Caco-2 (cell line): Measurements from ENCODE around the gene DCUN1D1. TPM values are rescaled to one million over a fixed set of nuclear protein-coding genes. Genes with fewer than 3 reads are reported as not detected.

ENCODE experiments used
- BruUV-seq: library from RNA; stranded (reverse); fragments of 400-500 nt; replicated peaks from 2 replicates; lab custom pipeline; 2021; lab: Mats Ljungman, UMichigan
- CTCF ChIA-PET: fragments of 300-600 bp; sonication (Branson Sonifier 250); formaldehyde crosslinking; loops from one replicate; lab custom pipeline; 2022; ENCODE audit warnings: antibody characterized with exemption; lab: Charles Lee
- POLR2A ChIA-PET: fragments of 300-600 bp; sonication (Branson Sonifier 250); formaldehyde crosslinking; loops from one replicate; lab custom pipeline; 2022; ENCODE audit warnings: antibody characterized with exemption; lab: Charles Lee
- DNase-seq, 2 experiments: peaks; one replicate each; pipeline versions ENCODE4 v3.0.0 to v3.0.0-alpha.2; 2020 to 2022
- H3K27me3 ChIP-seq: replicated peaks from 2 replicates; pipeline ENCODE4 v1.6.0; 2011; ENCODE audit warnings: low read length; ENCODE audit not compliant: control insufficient read depth, insufficient read depth
- H3K36me3 ChIP-seq: 2 replicates; pipeline ENCODE4 v1.5.1; 2011; ENCODE audit warnings: low read length; ENCODE audit not compliant: control insufficient read depth, insufficient read depth
- H3K4me1 ChIP-seq: fragments of 250-450 bp; sonication (Bioruptor Pico); 2 replicates; pipeline ENCODE4 v1.5.1; 2020; ENCODE audit warnings: mild to moderate bottlenecking
- H3K4me3 ChIP-seq: 2 replicates; pipeline ENCODE4 v1.5.1; 2011; ENCODE audit warnings: low read depth, mild to moderate bottlenecking, control low read depth, low read length
- H3K9me3 ChIP-seq: fragments of 250-450 bp; sonication (Bioruptor Pico); 2 replicates; pipeline ENCODE4 v1.5.1; 2020; ENCODE audit warnings: mild to moderate bottlenecking, moderate library complexity
- H3K27ac Mint-ChIP-seq: one replicate; pipeline ENCODE4 v1.8.0; 2022; ENCODE audit warnings: mixed read lengths; ENCODE audit not compliant: unreplicated experiment
- H3K27me3 Mint-ChIP-seq: one replicate; pipeline ENCODE4 v1.8.0; 2022; ENCODE audit warnings: mixed read lengths; ENCODE audit not compliant: insufficient read depth, unreplicated experiment
- H3K36me3 Mint-ChIP-seq: one replicate; pipeline ENCODE4 v1.8.0; 2022; ENCODE audit warnings: mild to moderate bottlenecking, mixed read lengths; ENCODE audit not compliant: insufficient read depth, unreplicated experiment
- H3K4me1 Mint-ChIP-seq: one replicate; pipeline ENCODE4 v1.8.0; 2022; ENCODE audit warnings: low read depth, mixed read lengths; ENCODE audit not compliant: unreplicated experiment
- H3K4me3 Mint-ChIP-seq: one replicate; pipeline ENCODE4 v1.8.0; 2022; ENCODE audit warnings: mild to moderate bottlenecking, moderate library complexity, mixed read lengths; ENCODE audit not compliant: unreplicated experiment
- H3K9me3 Mint-ChIP-seq: one replicate; pipeline ENCODE4 v1.8.0; 2022; ENCODE audit warnings: mixed read lengths; ENCODE audit not compliant: unreplicated experiment
- CTCF ChIP-seq, 2 experiments: fragments of 200-600 bp in 1 of 2; IDR thresholded peaks; 1 replicate in 1 of 2; 2 replicates in 1 of 2; pipeline versions ENCODE4 v1.5.1 to v1.8.0; 2011 to 2022; ENCODE audit warnings: antibody characterized with exemption in 1 of 2, control low read depth in 1 of 2, inconsistent platforms in 1 of 2, low read depth in 1 of 2, low read length in 1 of 2, mild to moderate bottlenecking in 1 of 2, moderate library complexity in 1 of 2; ENCODE audit not compliant: insufficient read depth in 1 of 2, severe bottlenecking in 1 of 2, unreplicated experiment in 1 of 2
- intact Hi-C: fragments of 100-400 bp; cut with micrococcal nuclease; formaldehyde crosslinking; loops from one replicate; pipeline ENCODE4 v1.10.0; 2022; ENCODE audit not compliant: unreplicated experiment
- total RNA-seq: library from RNA; stranded (reverse); gene quantifications from 2 replicates; pipeline ENCODE4 v1.2.3, GENCODE V29; 2022

DCUN1D1 gene
- total RNA-seq, 1 experiment from 2014 or later = 51.2 TPM

- Mint-ChIP-seq H3K27ac (no peak overlapping the region), H3K4me1 (no peaks in the 10 kb centered on the region), H3K4me3 (no peak overlapping the region), H3K9me3 (peaks cover 9% of the 10 kb centered on the region), H3K27me3 (no peaks in the 10 kb centered on the region), H3K36me3 (no peaks in the 10 kb centered on the region)
- no peak overlapping the region for H3K4me3 ChIP-seq
- no peak for TF ChIP-seq CTCF (IDR thresholded peaks at IDR 0.05; ENCODE audit: insufficient read depth in 1 of 2, low read depth in 1 of 2, low read length in 1 of 2, severe bottlenecking in 1 of 2, unreplicated experiment in 1 of 2)
- no peaks in the 10 kb centered on the region for H3K27me3 ChIP-seq
- ChIA-PET CTCF (no interaction called here), POLR2A (no interaction called here)
- no peaks in the 10 kb centered on the region for H3K4me1 ChIP-seq
- no peak for DNase-seq
- intact Hi-C loops = no loop called here
- H3K36me3 ChIP-seq = no peaks in the 10 kb centered on the region
- no TSS peak for BruUV-seq
- H3K9me3 ChIP-seq = no peaks in the 10 kb centered on the region
Observed at GRCh38 chr3:182989566-182989965, 9.2 kb upstream of the DCUN1D1 start.

- Histone ChIP-seq H3K9me3 (no peaks in the 10 kb centered on the region), H3K36me3 (no peaks in the 10 kb centered on the region), H3K4me1 (peaks cover 3% of the 10 kb centered on the region), H3K4me3 (no peak overlapping the region), H3K27me3 (no peaks in the 10 kb centered on the region)
- Mint-ChIP-seq H3K9me3 (no peaks in the 10 kb centered on the region), H3K27me3 (no peaks in the 10 kb centered on the region), H3K4me1 (no peaks in the 10 kb centered on the region), H3K4me3 (no peak overlapping the region), H3K36me3 (no peaks in the 10 kb centered on the region), H3K27ac (no peak overlapping the region)
- intact Hi-C loops = no loop called here
- no peak for DNase-seq
- BruUV-seq = no TSS peak
- CTCF ChIA-PET = no interaction called here
- POLR2A ChIA-PET = no interaction called here
- no peak for TF ChIP-seq CTCF (IDR thresholded peaks at IDR 0.05; ENCODE audit: insufficient read depth in 1 of 2, low read depth in 1 of 2, low read length in 1 of 2, severe bottlenecking in 1 of 2, unreplicated experiment in 1 of 2)
Observed at GRCh38 chr3:182986021-182986420, 5.7 kb upstream of the DCUN1D1 start.

GRCh38 chr3:182983876-182984275 lies 3.5 kb upstream of the DCUN1D1 start:
- Mint-ChIP-seq H3K4me1 (no peaks in the 10 kb centered on the region), H3K9me3 (no peaks in the 10 kb centered on the region), H3K27me3 (no peaks in the 10 kb centered on the region), H3K36me3 (peaks cover 6% of the 10 kb centered on the region), H3K4me3 (no peak overlapping the region), H3K27ac (no peak overlapping the region)
- no peaks in the 10 kb centered on the region for H3K36me3 ChIP-seq
- POLR2A ChIA-PET = no interaction called here
- intact Hi-C loops = no loop called here
- H3K9me3 ChIP-seq = no peaks in the 10 kb centered on the region
- no peaks in the 10 kb centered on the region for H3K27me3 ChIP-seq
- TF ChIP-seq CTCF (IDR thresholded peaks at IDR 0.05; ENCODE audit: insufficient read depth in 1 of 2, low read depth in 1 of 2, low read length in 1 of 2, severe bottlenecking in 1 of 2, unreplicated experiment in 1 of 2) = no peak
- CTCF ChIA-PET = no interaction called here
- peaks cover 6% of the 10 kb centered on the region for H3K4me1 ChIP-seq
- DNase-seq = no peak
- no TSS peak for BruUV-seq
- no peak overlapping the region for H3K4me3 ChIP-seq
